ENCODE data around the gene HMX3.

HMX3 gene

DNA sequence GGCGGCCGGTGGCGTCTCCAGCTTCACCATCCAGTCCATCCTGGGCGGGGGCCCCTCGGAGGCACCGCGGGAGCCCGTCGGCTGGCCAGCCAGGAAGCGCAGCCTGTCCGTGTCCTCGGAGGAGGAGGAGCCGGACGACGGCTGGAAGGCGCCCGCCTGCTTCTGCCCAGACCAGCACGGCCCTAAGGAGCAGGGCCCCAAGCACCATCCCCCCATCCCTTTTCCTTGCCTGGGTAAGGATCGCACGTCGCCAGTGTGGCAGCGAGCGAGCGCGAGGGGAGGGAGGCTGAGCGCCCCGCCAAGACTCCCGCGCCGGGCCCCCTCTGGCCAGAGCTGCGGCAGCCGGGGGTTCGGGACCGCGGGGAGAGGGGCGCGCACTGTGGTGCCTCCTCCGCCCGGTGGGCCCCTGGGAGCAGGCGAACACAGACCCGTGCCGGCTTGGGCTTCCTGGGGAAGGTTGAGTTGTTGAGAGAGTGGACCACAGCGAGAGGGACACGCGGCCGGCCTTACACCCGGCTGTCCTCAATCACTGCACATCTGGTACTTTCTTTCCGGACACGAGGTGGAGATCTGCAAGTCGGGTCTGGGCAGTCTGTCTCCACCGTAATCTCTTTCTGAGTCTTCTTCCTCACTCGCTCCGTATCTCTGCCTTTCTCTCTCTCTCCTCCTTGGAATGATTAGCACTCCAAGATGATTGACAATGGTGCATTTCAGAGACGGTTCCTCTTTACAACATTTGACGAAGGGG lies 12.8 kb downstream of the HMX3 start:
- Histone ChIP-seq H3K27ac (no peak overlapping the region), H3K27me3 (ENCODE audit: insufficient read depth, low read depth) (no peaks in the 10 kb centered on the region), H3K36me3 (ENCODE audit: insufficient read depth) (no peaks in the 10 kb centered on the region), H3K4me2 (peak overlapping the region; percentile 36), H3K4me1 (ENCODE audit: low read depth, poor library complexity, severe bottlenecking) (peaks cover 4% of the 10 kb centered on the region), H3K9ac (peak overlapping the region; percentile 25; the same call in 1 of the 2 replicates), H4K20me1 (ENCODE audit: insufficient read depth) (no peaks in the 10 kb centered on the region), H2AFZ (ENCODE audit: low read depth) (peak overlapping the region; percentile 59), H3K79me2 (ENCODE audit: insufficient read depth, low read depth) (no peaks in the 10 kb centered on the region), H3K4me3 (IDR thresholded peaks at IDR 0.05; ENCODE audit: insufficient read depth, low read depth, low read length) (no peak overlapping the region)
- TF ChIP-seq, protein P1, sequence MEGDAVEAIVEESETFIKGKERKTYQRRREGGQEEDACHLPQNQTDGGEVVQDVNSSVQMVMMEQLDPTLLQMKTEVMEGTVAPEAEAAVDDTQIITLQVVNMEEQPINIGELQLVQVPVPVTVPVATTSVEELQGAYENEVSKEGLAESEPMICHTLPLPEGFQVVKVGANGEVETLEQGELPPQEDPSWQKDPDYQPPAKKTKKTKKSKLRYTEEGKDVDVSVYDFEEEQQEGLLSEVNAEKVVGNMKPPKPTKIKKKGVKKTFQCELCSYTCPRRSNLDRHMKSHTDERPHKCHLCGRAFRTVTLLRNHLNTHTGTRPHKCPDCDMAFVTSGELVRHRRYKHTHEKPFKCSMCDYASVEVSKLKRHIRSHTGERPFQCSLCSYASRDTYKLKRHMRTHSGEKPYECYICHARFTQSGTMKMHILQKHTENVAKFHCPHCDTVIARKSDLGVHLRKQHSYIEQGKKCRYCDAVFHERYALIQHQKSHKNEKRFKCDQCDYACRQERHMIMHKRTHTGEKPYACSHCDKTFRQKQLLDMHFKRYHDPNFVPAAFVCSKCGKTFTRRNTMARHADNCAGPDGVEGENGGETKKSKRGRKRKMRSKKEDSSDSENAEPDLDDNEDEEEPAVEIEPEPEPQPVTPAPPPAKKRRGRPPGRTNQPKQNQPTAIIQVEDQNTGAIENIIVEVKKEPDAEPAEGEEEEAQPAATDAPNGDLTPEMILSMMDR (conservative IDR thresholded peaks at IDR 0.05; ENCODE audit: low read depth, low read length), result no peak

DNA sequence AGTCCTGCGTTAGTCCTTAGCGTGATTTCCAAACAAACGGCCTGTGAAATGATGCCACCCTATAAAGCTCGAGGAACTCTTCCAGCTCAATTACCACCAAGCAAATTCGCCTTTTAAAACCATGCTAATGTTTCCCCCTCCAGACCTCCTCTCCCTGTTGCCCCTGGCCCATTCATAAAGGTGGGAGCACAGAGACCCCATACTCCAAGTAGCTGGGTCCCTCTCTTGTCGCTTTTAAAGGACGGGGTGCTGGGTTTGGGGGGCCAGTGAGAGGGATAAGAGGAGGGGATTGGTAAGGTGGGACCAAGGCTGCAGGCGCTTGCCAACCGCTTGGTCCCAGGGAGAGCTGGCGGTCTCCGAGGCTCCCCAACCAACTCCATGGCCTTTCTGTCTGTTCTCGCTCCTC lies 13.4 kb downstream of the HMX3 start:
- Histone ChIP-seq H3K27me3 (ENCODE audit: insufficient read depth, low read depth) (no peaks in the 10 kb centered on the region), H3K36me3 (ENCODE audit: insufficient read depth) (no peaks in the 10 kb centered on the region), H3K4me1 (ENCODE audit: low read depth, poor library complexity, severe bottlenecking) (peaks cover 6% of the 10 kb centered on the region), H2AFZ (ENCODE audit: low read depth) (no peak overlapping the region), H3K4me3 (IDR thresholded peaks at IDR 0.05; ENCODE audit: insufficient read depth, low read depth, low read length) (no peak overlapping the region), H3K79me2 (ENCODE audit: insufficient read depth, low read depth) (peaks cover under 1% of the 10 kb centered on the region; the same call in 1 of the 2 replicates), H4K20me1 (ENCODE audit: insufficient read depth) (no peaks in the 10 kb centered on the region), H3K27ac (no peak overlapping the region), H3K4me2 (no peak overlapping the region), H3K9ac (no peak overlapping the region)
- TF ChIP-seq, protein P1 (conservative IDR thresholded peaks at IDR 0.05; ENCODE audit: low read depth, low read length), result no peak

DNA sequence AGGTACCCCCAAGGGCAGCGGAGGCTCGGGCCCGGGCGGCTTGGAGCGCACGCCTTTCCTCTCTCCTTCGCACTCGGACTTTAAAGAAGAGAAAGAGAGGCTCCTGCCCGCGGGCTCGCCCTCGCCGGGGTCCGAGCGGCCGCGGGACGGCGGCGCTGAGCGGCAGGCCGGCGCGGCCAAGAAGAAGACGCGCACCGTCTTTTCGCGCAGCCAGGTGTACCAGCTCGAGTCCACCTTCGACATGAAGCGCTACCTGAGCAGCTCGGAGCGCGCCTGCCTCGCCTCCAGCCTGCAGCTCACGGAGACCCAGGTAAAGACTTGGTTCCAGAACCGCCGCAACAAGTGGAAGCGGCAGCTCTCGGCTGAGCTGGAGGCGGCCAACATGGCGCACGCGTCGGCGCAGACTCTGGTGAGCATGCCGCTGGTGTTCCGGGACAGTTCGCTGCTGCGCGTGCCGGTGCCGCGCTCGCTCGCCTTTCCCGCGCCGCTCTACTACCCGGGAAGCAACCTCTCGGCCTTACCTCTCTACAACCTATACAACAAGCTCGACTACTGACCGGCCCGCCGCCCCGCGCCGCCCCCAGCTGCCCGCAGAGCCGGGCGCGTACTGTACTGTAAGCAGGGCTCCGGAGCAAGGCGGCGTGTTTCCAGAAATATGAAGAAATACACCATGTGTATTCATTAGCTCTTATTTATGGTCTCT lies 13.9 kb downstream of the HMX3 start:
- no peak overlapping the region for H3K4me3 ChIP-seq (IDR thresholded peaks at IDR 0.05; ENCODE audit: insufficient read depth, low read depth, low read length)
- TF ChIP-seq, protein P1 (conservative IDR thresholded peaks at IDR 0.05; ENCODE audit: low read depth, low read length), result no peak
- peaks cover 6% of the 10 kb centered on the region; the same call in 1 of the 2 replicates for H3K79me2 ChIP-seq (ENCODE audit: insufficient read depth, low read depth)
- H3K4me2 ChIP-seq, result no peak overlapping the region
- no peak overlapping the region for H2AFZ ChIP-seq (ENCODE audit: low read depth)
- no peaks in the 10 kb centered on the region for H4K20me1 ChIP-seq (ENCODE audit: insufficient read depth)
- H3K36me3 ChIP-seq (ENCODE audit: insufficient read depth), result no peaks in the 10 kb centered on the region
- no peak overlapping the region for H3K9ac ChIP-seq
- no peak overlapping the region for H3K27ac ChIP-seq
- peaks cover 6% of the 10 kb centered on the region for H3K4me1 ChIP-seq (ENCODE audit: low read depth, poor library complexity, severe bottlenecking)
- no peaks in the 10 kb centered on the region for H3K27me3 ChIP-seq (ENCODE audit: insufficient read depth, low read depth)

DNA sequence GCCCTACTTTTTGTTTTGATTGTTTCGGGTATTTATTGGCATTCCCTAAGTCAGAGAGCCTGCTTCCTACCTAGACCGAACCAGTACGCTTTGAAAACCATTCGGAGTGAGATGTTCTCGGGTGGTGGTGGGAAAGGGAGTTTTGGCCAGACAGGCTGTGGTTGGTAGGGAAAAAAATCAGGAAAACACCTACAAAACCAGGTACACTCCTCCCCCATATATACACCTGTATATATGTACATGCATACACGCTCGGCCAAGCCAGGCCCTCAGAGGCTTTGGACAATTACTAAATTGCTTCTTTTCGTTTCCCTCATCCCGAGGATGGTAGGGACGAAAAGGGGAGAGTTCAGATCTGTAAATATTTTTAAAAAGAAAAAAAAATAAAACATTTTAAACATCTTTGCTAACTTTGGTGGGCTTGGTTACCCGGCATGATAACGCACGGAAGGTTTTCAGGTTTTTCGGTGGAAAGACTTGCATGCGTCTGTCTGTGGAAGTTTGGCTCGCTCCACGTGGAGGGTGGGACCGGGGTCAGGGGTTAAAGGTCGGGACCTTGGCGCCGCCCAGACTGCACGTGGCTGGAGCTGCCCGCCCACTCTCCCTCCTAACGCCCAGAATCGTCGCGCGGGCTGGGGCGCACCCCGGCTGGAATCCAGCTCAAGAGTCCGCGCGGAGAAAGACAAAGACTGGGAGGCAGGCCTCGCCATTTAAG lies 14.7 kb downstream of the HMX3 start:
- Histone ChIP-seq H3K4me1 (ENCODE audit: low read depth, poor library complexity, severe bottlenecking) (peaks cover 6% of the 10 kb centered on the region), H3K4me2 (no peak overlapping the region), H3K9ac (no peak overlapping the region), H4K20me1 (ENCODE audit: insufficient read depth) (no peaks in the 10 kb centered on the region), H3K27me3 (ENCODE audit: insufficient read depth, low read depth) (no peaks in the 10 kb centered on the region), H3K4me3 (IDR thresholded peaks at IDR 0.05; ENCODE audit: insufficient read depth, low read depth, low read length) (no peak overlapping the region), H3K27ac (no peak overlapping the region), H3K79me2 (ENCODE audit: insufficient read depth, low read depth) (peaks cover 13% of the 10 kb centered on the region), H3K36me3 (ENCODE audit: insufficient read depth) (no peaks in the 10 kb centered on the region), H2AFZ (ENCODE audit: low read depth) (no peak overlapping the region)
- TF ChIP-seq, protein P1 (conservative IDR thresholded peaks at IDR 0.05; ENCODE audit: low read depth, low read length), result no peak
